Mucosa of rectum (tissue), 2 donors: ENCODE data around the gene ATP6AP2.

ENCODE experiments used
- H3K27ac ChIP-seq, 2 donors: one replicate each; pipeline ENCODE4 v1.7.0; 2013; ENCODE audit warnings: inconsistent platforms in 2 of 2, low read depth in 2 of 2, low read length in 2 of 2
- H3K27me3 ChIP-seq, 2 donors: one replicate each; pipeline ENCODE4 v1.7.0; 2013; ENCODE audit warnings: low read length in 2 of 2; ENCODE audit not compliant: control insufficient read depth in 2 of 2, insufficient read depth in 2 of 2
- H3K36me3 ChIP-seq, 2 donors: one replicate each; pipeline ENCODE4 v1.7.0; 2013; ENCODE audit warnings: low read length in 2 of 2; ENCODE audit not compliant: control insufficient read depth in 2 of 2, insufficient read depth in 2 of 2
- H3K4me1 ChIP-seq, 2 donors: one replicate each; pipeline ENCODE4 v1.7.0; 2013; ENCODE audit warnings: low read length in 2 of 2, mild to moderate bottlenecking in 1 of 2; ENCODE audit not compliant: control insufficient read depth in 2 of 2, insufficient read depth in 2 of 2
- H3K4me3 ChIP-seq, 2 donors: one replicate each; pipeline ENCODE4 v1.7.0; 2013; ENCODE audit warnings: low read length in 2 of 2
- H3K9ac ChIP-seq, 2 donors: one replicate each; pipeline ENCODE4 v1.7.0; 2013; ENCODE audit warnings: low read length in 2 of 2, low read depth in 1 of 2, mild to moderate bottlenecking in 1 of 2
- H3K9me3 ChIP-seq, 2 donors: one replicate each; pipeline ENCODE4 v1.7.0; 2013; ENCODE audit warnings: low read length in 2 of 2; ENCODE audit not compliant: control insufficient read depth in 2 of 2
- donor health status: healthy.
- donor health status: Normal muscosa, but diverticular disease.

ATP6AP2 gene, protein sequence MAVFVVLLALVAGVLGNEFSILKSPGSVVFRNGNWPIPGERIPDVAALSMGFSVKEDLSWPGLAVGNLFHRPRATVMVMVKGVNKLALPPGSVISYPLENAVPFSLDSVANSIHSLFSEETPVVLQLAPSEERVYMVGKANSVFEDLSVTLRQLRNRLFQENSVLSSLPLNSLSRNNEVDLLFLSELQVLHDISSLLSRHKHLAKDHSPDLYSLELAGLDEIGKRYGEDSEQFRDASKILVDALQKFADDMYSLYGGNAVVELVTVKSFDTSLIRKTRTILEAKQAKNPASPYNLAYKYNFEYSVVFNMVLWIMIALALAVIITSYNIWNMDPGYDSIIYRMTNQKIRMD

DNA sequence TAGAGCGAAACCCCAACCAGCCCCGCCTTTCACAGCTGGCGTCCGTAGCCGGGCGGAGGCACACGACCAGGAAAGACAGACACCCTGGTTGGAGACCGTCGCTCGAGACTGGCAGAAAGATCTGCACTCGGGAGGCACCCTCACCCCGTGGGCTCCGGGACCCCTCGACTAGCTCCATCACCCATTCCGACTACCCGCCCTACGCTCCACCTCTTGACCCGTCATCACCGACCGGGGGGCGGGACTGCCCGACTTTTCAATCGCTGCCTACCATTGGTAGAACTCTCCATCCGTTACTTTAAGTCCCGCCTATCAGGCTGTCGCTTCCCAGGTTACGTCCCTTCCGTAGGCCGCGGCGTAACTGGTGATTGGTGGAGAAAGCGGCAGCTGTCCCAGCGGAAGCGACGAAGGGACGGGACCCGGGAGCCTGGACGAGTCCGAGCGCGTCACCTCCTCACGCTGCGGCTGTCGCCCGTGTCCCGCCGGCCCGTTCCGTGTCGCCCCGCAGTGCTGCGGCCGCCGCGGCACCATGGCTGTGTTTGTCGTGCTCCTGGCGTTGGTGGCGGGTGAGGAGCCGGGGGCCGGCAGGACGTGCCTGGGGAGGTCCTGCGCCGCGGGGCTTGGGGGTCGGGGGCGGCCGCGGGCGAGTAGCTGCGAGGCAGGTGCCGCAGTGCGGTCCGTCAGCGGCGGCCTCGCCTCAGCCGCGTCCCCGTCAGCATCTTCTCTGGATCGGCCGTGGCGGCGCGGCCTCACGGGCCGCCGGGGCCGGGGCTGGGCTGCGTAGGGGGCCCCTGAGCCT lies at the start of gene ATP6AP2:
Gene ATP6AP2, plus strand, starts transcription at position 434 of the 799 bp plus-strand sequence. Its CDS starts 96 bp downstream, at position 530.
- Histone ChIP-seq H3K4me1 (peaks cover 7% of the 10 kb centered on the region in 2 donors), H3K27me3 (peaks cover 0 to 5% of the 10 kb centered on the region in 2 donors), H3K4me3 (peak within 1 kb of the TSS; percentile 88 to 97), H3K9ac (peak within 1 kb of the TSS; percentile 74), H3K36me3 (no peaks in the 10 kb centered on the region), H3K27ac (peak within 1 kb of the TSS; percentile 83 to 86), H3K9me3 (no peaks in the 10 kb centered on the region)

DNA sequence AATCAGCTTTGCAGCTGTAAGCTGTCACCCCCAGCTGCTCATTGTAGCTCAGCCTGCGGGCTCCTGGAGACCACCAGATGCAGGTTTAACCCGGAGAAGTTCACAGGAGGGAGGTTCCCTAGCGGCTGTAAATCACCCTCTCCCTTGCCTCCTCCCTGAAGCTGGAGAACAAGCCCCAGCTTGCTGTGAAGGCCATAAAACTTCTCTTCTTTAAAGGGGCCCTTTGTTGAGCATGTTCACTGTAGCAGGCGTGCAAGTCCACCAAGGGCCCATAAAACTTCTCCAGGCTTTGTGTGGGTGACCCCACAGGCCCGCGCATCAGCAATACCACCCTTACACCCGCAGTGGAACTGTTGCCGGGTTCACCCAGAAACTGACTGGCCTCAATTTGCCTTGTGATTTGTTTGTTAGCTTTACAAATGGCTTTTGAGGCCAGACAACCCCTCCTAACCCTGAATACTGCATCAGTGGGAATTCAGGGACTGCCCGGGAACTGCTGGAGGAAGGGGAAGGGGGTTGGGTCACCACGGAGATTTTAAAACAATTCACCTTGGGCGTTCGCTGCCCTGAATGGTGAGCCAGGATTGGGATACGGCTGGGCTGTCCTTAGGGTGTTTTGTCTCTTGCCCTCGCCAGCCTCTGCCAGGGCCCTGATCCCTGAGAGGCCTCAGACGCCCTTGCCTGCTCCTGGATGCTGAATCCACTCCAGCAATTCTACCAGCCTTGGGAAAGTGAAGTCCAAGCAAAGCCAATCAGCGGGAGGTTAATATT lies 49.5 kb upstream of the ATP6AP2 start:
- no peak overlapping the region for H3K4me3 ChIP-seq
- H3K36me3 ChIP-seq: no peaks in the 10 kb centered on the region
- no peak overlapping the region for H3K27ac ChIP-seq
- H3K4me1 ChIP-seq: no peaks in the 10 kb centered on the region
- H3K27me3 ChIP-seq: peaks cover under 1 to 6% of the 10 kb centered on the region in 2 donors
- H3K9me3 ChIP-seq: no peaks in the 10 kb centered on the region
- H3K9ac ChIP-seq: no peak overlapping the region

DNA sequence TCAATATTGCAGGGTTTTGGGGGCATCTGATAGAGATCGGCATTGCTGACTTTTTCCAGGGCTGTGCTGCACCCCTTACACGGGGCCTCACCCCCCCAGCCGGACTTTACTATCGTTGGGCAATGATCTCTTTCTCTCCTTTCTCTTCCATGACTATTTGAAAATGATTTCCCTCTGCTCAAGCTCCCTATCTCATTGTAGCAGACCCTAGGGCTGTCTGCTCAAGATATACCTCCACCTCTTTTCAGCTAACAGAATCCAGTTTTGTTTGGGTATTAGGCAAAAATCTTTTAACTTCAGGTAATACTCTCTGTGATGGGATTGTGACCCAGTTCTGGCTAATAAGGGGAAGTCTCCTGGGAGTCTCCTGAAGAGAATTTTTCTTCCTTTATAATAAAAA lies 43.5 kb upstream of the ATP6AP2 start:
- H3K9ac ChIP-seq: no peak overlapping the region
- no peak overlapping the region for H3K4me3 ChIP-seq
- H3K27ac ChIP-seq: no peak overlapping the region
- peaks cover 12 to 14% of the 10 kb centered on the region in 2 donors for H3K27me3 ChIP-seq
- no peaks in the 10 kb centered on the region for H3K36me3 ChIP-seq
- peaks cover 0 to 3% of the 10 kb centered on the region in 2 donors for H3K4me1 ChIP-seq
- no peaks in the 10 kb centered on the region for H3K9me3 ChIP-seq

DNA sequence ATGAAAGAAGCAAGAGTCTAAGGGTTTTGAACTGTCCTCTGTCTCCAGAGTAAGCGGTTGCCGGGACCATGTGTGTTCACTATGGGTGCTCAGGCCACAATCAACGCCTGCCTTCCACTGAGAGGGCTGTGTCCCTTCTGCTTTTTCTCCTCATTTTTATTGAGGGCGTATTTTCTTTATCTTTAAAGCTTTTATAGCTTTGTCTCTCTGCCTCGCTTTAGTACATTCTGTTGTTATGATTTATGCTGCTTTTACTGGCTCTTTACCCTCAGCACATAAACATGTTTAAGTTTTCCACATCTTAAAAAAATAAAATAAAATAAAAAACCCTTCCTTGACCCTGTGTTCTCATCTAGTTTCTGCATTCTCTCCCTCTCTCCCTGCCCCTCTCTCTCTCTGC lies 42.4 kb upstream of the ATP6AP2 start:
- Histone ChIP-seq H3K4me3 (no peak overlapping the region), H3K27me3 (peaks cover 12 to 14% of the 10 kb centered on the region in 2 donors), H3K4me1 (peaks cover 0 to 3% of the 10 kb centered on the region in 2 donors), H3K9ac (no peak overlapping the region), H3K9me3 (no peaks in the 10 kb centered on the region), H3K27ac (no peak overlapping the region), H3K36me3 (no peaks in the 10 kb centered on the region)

DNA sequence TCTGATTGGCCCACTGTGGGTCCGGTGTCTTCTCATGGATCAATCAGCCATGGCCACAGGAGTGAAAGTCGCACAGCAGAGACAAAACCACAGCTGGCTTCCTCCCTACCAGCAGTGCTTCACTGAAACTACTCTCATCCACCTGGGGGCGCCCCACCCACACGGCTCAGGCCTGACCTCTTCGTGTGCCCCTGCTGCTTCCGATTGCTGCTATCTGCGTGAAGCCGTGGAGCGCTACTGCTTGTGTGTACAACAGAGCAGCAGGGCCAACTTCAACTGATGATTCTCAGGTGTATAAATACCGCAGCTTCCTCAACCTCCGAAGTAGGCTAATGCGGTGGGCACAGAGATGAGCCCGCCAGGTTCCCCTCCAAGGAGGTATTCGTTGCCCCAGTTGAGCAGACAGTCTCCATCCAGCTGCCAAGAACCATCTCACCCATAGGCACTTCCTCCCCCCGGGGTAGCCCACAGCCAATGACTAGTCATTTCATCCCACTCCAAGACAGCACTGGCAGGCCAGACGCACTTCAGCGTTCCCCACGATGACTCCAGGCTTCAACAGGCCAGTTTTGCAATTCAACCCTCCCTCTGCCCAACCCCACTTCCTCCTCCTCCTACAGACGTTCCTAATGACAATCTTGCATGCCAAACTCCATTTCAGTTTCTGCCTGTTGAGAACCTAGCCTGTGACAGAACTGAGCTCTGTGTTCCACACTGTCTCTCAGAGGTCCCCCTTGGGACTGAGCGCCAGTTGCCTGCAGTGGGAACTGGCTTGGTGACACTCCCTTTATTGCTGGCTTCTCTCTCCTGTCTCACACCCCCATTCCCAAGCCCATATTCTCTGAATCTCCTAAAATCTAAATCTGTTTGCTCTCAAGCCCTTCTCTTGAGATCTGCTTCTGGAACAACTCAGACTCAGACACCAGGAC lies 41.3 kb upstream of the ATP6AP2 start:
- peaks cover 12 to 16% of the 10 kb centered on the region in 2 donors for H3K27me3 ChIP-seq
- H3K9ac ChIP-seq: no peak overlapping the region
- H3K9me3 ChIP-seq: no peaks in the 10 kb centered on the region
- peaks cover 0 to 3% of the 10 kb centered on the region in 2 donors for H3K4me1 ChIP-seq
- H3K27ac ChIP-seq: peak overlapping the region in 1 of 2 donors; percentile 3
- no peaks in the 10 kb centered on the region for H3K36me3 ChIP-seq
- no peak overlapping the region for H3K4me3 ChIP-seq

DNA sequence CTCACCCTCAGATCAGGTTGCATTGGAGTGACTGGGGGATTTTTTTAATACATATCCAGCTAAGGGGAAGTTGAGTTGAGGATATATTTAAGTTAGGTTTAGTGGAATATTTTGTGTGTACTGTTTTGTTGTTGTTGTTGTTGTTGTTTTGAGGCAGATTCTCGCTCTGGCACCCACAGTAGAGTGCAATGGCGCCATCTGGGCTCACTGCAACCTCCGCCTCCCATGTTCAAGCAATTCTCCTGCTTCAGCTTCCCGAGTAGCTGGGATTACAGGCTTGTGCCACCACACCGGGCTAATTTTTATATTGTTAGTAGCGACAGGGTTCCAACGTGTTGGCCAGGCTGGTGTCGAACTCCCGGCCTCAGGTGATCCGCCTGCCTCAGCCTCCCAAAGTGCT lies 38.6 kb upstream of the ATP6AP2 start:
- Histone ChIP-seq H3K27ac (no peak overlapping the region), H3K4me3 (no peak overlapping the region), H3K4me1 (peaks cover 0 to 3% of the 10 kb centered on the region in 2 donors), H3K9me3 (no peaks in the 10 kb centered on the region), H3K36me3 (no peaks in the 10 kb centered on the region), H3K27me3 (peaks cover 14 to 17% of the 10 kb centered on the region in 2 donors), H3K9ac (no peak overlapping the region)

DNA sequence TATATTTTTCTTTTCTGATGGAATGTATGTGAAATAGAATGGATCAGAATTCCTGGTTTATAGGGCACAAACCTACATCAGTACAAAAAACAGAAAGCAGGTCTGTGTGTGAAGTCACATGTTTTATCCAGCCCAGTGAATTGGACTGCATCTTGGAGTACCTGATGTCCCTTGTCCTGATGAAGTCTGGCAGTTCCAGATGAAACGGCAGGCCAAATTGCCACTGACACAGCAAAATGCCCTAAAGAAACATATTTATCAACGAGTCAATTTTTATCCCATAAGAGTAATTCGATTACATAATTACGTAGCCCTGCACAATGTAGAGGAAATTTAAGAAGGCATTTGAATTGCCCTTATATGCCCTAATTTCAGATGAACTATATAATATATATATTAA lies 37.8 kb upstream of the ATP6AP2 start:
- Histone ChIP-seq H3K4me3 (no peak overlapping the region), H3K36me3 (no peaks in the 10 kb centered on the region), H3K9me3 (no peaks in the 10 kb centered on the region), H3K9ac (no peak overlapping the region), H3K4me1 (peaks cover 0 to 3% of the 10 kb centered on the region in 2 donors), H3K27me3 (peaks cover 13 to 15% of the 10 kb centered on the region in 2 donors), H3K27ac (no peak overlapping the region)

DNA sequence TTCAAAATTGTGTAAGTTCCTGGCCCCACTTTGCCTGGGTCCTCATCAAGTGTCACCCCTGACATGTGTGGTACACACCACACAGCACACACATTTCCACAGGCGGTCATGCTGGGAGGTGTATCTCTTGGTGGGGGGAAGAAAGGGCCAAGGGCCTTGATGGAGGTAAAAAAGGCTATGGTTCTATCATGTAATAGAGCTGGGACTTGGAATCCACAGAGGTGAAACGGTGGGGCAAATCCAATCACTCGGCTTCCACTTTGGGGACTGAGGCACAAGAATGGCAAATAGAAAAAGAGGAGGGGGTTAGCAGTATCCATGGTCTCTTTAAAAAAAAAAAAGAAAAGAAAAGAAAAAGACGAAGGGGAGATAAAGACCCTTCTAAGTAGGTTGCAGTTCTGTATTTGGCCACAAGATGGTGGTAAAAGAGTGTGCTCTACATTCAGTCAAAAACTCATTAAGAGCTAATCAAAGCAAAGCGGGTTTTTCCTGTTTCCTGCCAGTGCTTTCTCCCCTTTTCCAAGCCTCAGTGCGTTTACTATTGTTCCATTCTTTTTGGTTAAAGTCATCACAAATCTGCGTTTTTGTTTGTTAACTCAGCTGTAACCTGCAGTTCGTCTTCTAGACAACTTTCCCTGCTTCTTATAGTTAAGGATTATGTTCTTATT lies 37.0 kb upstream of the ATP6AP2 start:
- peaks cover 8 to 15% of the 10 kb centered on the region in 2 donors for H3K27me3 ChIP-seq
- H3K4me3 ChIP-seq: no peak overlapping the region
- no peak overlapping the region for H3K9ac ChIP-seq
- no peaks in the 10 kb centered on the region for H3K36me3 ChIP-seq
- peaks cover 0 to 3% of the 10 kb centered on the region in 2 donors for H3K4me1 ChIP-seq
- no peak overlapping the region for H3K27ac ChIP-seq
- no peaks in the 10 kb centered on the region for H3K9me3 ChIP-seq
